ENCODE data around the gene HTN3.
"Not testable (repeated sequence)": the region's sequence is repeated elsewhere in the genome, so short reads cannot be mapped to it uniquely, and the experiment has no call there.

Gene HTN3

GRCh38 chr4:70028159-70028558 lies at the start of gene HTN3:
Gene HTN3, plus strand, starts transcription at chr4:70028459. Its CDS starts 2,282 bp downstream, at chr4:70030741.
- not testable (repeated sequence) for DNase-seq (ENCODE audit: low read depth)

GRCh38 chr4:69984030-69984443 lies 44.2 kb upstream of the HTN3 start:
- DNase-seq (ENCODE audit: low read depth), result no peak

GRCh38 chr4:69986663-69987062 lies 41.6 kb upstream of the HTN3 start:
- no peak for DNase-seq (ENCODE audit: low read depth)

GRCh38 chr4:69991016-69991415 lies 37.2 kb upstream of the HTN3 start:
- DNase-seq (ENCODE audit: low read depth), result no peak

GRCh38 chr4:69994782-69995181 lies 33.5 kb upstream of the HTN3 start:
- no peak for DNase-seq (ENCODE audit: low read depth)

GRCh38 chr4:69995526-69996016 lies 32.7 kb upstream of the HTN3 start, which contains the start of gene STATH:
Gene STATH, plus strand, starts transcription at chr4:69995966. Its CDS starts 2,472 bp downstream, at chr4:69998438.
- no peak for DNase-seq (ENCODE audit: low read depth)

- DNase-seq (ENCODE audit: low read depth), result peak; percentile 23
These were observed 28.8 kb upstream of the HTN3 start for GRCh38 chr4:69999420-69999819.

GRCh38 chr4:70000711-70001110 lies 27.5 kb upstream of the HTN3 start:
- DNase-seq (ENCODE audit: low read depth), result no peak

- DNase-seq (ENCODE audit: low read depth), result no peak
These were observed 25.8 kb upstream of the HTN3 start for GRCh38 chr4:70002507-70002906.

GRCh38 chr4:70008771-70009170 lies 19.5 kb upstream of the HTN3 start:
- DNase-seq (ENCODE audit: low read depth), result no peak

- not testable (repeated sequence) for DNase-seq (ENCODE audit: low read depth)
These were observed 9.3 kb upstream of the HTN3 start for GRCh38 chr4:70019006-70019405.

GRCh38 chr4:70023218-70023617 lies 5.0 kb upstream of the HTN3 start:
- no peak for DNase-seq (ENCODE audit: low read depth)

- DNase-seq (ENCODE audit: low read depth), result no peak
These were observed 1.2 kb upstream of the HTN3 start for GRCh38 chr4:70027011-70027410.

- DNase-seq (ENCODE audit: low read depth), result not testable (repeated sequence)
These were observed 9.3 kb downstream of the HTN3 start for GRCh38 chr4:70037559-70037958.

GRCh38 chr4:70039928-70040327 lies 11.7 kb downstream of the HTN3 start:
- not testable (repeated sequence) for DNase-seq (ENCODE audit: low read depth)

GRCh38 chr4:70041652-70042286 lies 13.5 kb downstream of the HTN3 start:
- DNase-seq (ENCODE audit: low read depth), result no peak

- not testable (repeated sequence) for DNase-seq (ENCODE audit: low read depth)
These were observed 21.9 kb downstream of the HTN3 start, which contains the start of gene HTN1 for GRCh38 chr4:70050138-70050537. Gene HTN1, plus strand, starts transcription at chr4:70050438. Its CDS starts 2,639 bp downstream, at chr4:70053077.

GRCh38 chr4:70056534-70056933 lies 28.3 kb downstream of the HTN3 start:
- not testable (repeated sequence) for DNase-seq (ENCODE audit: low read depth)

GRCh38 chr4:70057651-70058050 lies 29.4 kb downstream of the HTN3 start:
- no peak for DNase-seq (ENCODE audit: low read depth)

- DNase-seq (ENCODE audit: low read depth), result no peak
These were observed 30.9 kb downstream of the HTN3 start for GRCh38 chr4:70059149-70059548.

GRCh38 chr4:70062000-70062399 lies 33.7 kb downstream of the HTN3 start:
- no peak for DNase-seq (ENCODE audit: low read depth)

- no peak for DNase-seq (ENCODE audit: low read depth)
These were observed 51.9 kb downstream of the HTN3 start for GRCh38 chr4:70080205-70080604.

All from HS-5 (cell line).